GM20431 (cell line): Measurements from ENCODE around the gene DLX1.
"Not testable (repeated sequence)": the region's sequence is repeated elsewhere in the genome, so short reads cannot be mapped to it uniquely, and the experiment has no call there.

ENCODE experiments used
- in situ Hi-C: fragments of 300-500 bp; cut with MseI, MboI; formaldehyde crosslinking; loops from one replicate; pipeline ENCODE4 v1.15.0; 2020; ENCODE audit warnings: low sequenced_read_pairs; ENCODE audit not compliant: unreplicated experiment

The DLX1 gene

GRCh38 chr2:172085460-172086159 lies at the start of gene DLX1:
TSS of gene DLX1 (plus strand) at chr2:172085507. CDS start at chr2:172085678, 171 bp downstream.
- in situ Hi-C loops = no loop called here

GRCh38 chr2:172038121-172038520 lies 47.2 kb upstream of the DLX1 start:
- in situ Hi-C loops = no loop called here

- in situ Hi-C loops = no loop called here
These were observed 46.7 kb upstream of the DLX1 start for GRCh38 chr2:172038604-172039003.

GRCh38 chr2:172039011-172039704 lies 46.1 kb upstream of the DLX1 start:
- in situ Hi-C loops = no loop called here

- in situ Hi-C loops = no loop called here
These were observed 45.0 kb upstream of the DLX1 start for GRCh38 chr2:172040311-172040710.

GRCh38 chr2:172046080-172046678 lies 39.1 kb upstream of the DLX1 start:
- in situ Hi-C loops = no loop called here

- in situ Hi-C loops = no loop called here
These were observed 38.3 kb upstream of the DLX1 start for GRCh38 chr2:172046866-172047565.

GRCh38 chr2:172047566-172048507 lies 37.5 kb upstream of the DLX1 start:
- in situ Hi-C loops = no loop called here

GRCh38 chr2:172048508-172049503 lies 36.5 kb upstream of the DLX1 start:
- in situ Hi-C loops = no loop called here

- in situ Hi-C loops = no loop called here
These were observed 35.7 kb upstream of the DLX1 start for GRCh38 chr2:172049567-172050120.

GRCh38 chr2:172050479-172051125 lies 34.7 kb upstream of the DLX1 start:
- in situ Hi-C loops = no loop called here

- in situ Hi-C loops = no loop called here
These were observed 33.0 kb upstream of the DLX1 start for GRCh38 chr2:172052000-172052983.

- in situ Hi-C loops = no loop called here
These were observed 31.8 kb upstream of the DLX1 start for GRCh38 chr2:172053486-172053885.

- in situ Hi-C loops = no loop called here
These were observed 29.0 kb upstream of the DLX1 start for GRCh38 chr2:172056293-172056692.

- in situ Hi-C loops = no loop called here
These were observed 26.6 kb upstream of the DLX1 start for GRCh38 chr2:172058660-172059059.

GRCh38 chr2:172060118-172060517 lies 25.2 kb upstream of the DLX1 start:
- in situ Hi-C loops = not testable (repeated sequence)
